ENCODE measurements around the gene LPP. TPM values are rescaled to one million over a fixed set of nuclear protein-coding genes. Genes with fewer than 3 reads are reported as not detected.

LPP gene
- total and polyA plus RNA-seq, 9 of the 15 experiments (the other 6 are each of a cell fraction or from before 2014, with no cell fraction given): 0.07 to 0.18 TPM; not detected in 7

GRCh38 chr3:188234132-188234531 is 80.2 kb downstream of the LPP start (continued):
- TF ChIP-seq TAF15 (IDR thresholded peaks at IDR 0.05; ENCODE audit: low read depth, low read length) (no peak), SMARCE1 (IDR thresholded peaks at IDR 0.05) (no peak)

- Histone ChIP-seq H4K20me1 (replicated peaks; ENCODE audit: control insufficient read depth, insufficient read depth, low read length) (no peaks in the 10 kb centered on the region), H3K4me2 (ENCODE audit: insufficient read depth, low read length) (no peak overlapping the region), H3K4me1 (replicated peaks in 1 of 2; ENCODE audit: control insufficient read depth in 2 of 2, insufficient read depth in 2 of 2, low read length in 2 of 2) (no peaks in the 10 kb centered on the region), H3K27me3 (ENCODE audit: control insufficient read depth in 2 of 2, insufficient read depth in 2 of 2, low read length in 2 of 2) (no peaks in the 10 kb centered on the region), H3K36me3 (ENCODE audit: control insufficient read depth, insufficient read depth, low read length) (no peaks in the 10 kb centered on the region), H3K79me2 (ENCODE audit: control insufficient read depth, insufficient read depth, low read length) (no peaks in the 10 kb centered on the region), H3K4me3 (no peak overlapping the region), H3K9me1 (ENCODE audit: control insufficient read depth, insufficient read depth, low read length) (no peaks in the 10 kb centered on the region), H2AFZ (ENCODE audit: low read depth, low read length) (no peak overlapping the region), H3K27ac (ENCODE audit: extremely low read depth, low read depth, low read length) (no peak overlapping the region), H3K9ac (ENCODE audit: insufficient read depth in 1 of 2, low read depth in 2 of 2, low read length in 2 of 2) (no peak overlapping the region), H3K9me3 (replicated peaks; ENCODE audit: control insufficient read depth, insufficient read depth, low read depth, low read length) (no peaks in the 10 kb centered on the region)
- POLR2A ChIA-PET: no interaction called here
- ATAC-seq (no peak), DNase-seq (ENCODE audit: extremely low read depth in 1 of 4, low spot score in 3 of 4) (no peak), FAIRE-seq (no peak)
- CTCF ChIA-PET (ENCODE audit: low intra/inter-chr PET ratio): no interaction called here
- BruUV-seq (replicated peaks): no TSS peak
- no peak for TF ChIP-seq E2F4 (CRISPR knock-in tag; IDR thresholded peaks at IDR 0.05; ENCODE audit: low read depth)
- TF ChIP-seq ZNF395 (CRISPR knock-in tag; IDR thresholded peaks at IDR 0.05): no peak
- no peak for TF ChIP-seq CHCHD3 (CRISPR knock-in tag; IDR thresholded peaks at IDR 0.05)
- no peak for TF ChIP-seq NFE2 (IDR thresholded peaks at IDR 0.05; ENCODE audit: low read depth)
- no peak for TF ChIP-seq BRF1 (IDR thresholded peaks at IDR 0.05; ENCODE audit: borderline replicate concordance, extremely low read depth, insufficient read length)
- intact Hi-C loops (cut with micrococcal nuclease): no loop called here
- WGBS (ENCODE audit: insufficient coverage, low coverage, missing lambda C conversion rate): 3% methylated on average over 4 of the region's 4 CpGs
- in situ Hi-C loops (cut with MboI): no loop called here
These were observed 82.3 kb downstream of the LPP start for GRCh38 chr3:188236271-188236670.

All from K562 (cell line).